Fibroblast of skin of right quadriceps (primary cell): ENCODE data around the gene TRIO.
A peak's percentile ranks its signal among the peaks of the same experiment; 100 is the strongest.

Experiments
- DNase-seq: peaks from one replicate; pipeline ENCODE4 v3.0.0-alpha.2; 2013

The TRIO gene

GRCh38 chr5:14212838-14213237 is 69.7 kb downstream of the TRIO start:
- no peak for DNase-seq

DNA sequence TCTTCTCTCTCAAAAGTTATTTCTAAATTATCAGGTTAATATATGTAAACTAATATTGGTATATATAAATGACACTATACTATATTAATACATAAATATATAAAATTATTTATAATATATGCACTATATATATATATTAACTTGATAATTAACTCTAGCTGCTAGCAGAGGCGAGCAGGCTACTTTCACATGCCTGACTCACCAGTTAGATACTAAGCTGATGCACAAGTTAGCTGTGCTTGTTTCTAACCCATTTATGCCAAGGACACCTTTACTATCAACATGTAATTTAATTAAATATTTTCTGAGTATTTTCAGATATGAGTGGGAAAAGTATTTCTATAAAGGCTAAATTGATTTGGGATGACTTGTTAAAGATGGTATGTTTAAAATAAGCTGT is 70.1 kb downstream of the TRIO start:
- no peak for DNase-seq

DNA sequence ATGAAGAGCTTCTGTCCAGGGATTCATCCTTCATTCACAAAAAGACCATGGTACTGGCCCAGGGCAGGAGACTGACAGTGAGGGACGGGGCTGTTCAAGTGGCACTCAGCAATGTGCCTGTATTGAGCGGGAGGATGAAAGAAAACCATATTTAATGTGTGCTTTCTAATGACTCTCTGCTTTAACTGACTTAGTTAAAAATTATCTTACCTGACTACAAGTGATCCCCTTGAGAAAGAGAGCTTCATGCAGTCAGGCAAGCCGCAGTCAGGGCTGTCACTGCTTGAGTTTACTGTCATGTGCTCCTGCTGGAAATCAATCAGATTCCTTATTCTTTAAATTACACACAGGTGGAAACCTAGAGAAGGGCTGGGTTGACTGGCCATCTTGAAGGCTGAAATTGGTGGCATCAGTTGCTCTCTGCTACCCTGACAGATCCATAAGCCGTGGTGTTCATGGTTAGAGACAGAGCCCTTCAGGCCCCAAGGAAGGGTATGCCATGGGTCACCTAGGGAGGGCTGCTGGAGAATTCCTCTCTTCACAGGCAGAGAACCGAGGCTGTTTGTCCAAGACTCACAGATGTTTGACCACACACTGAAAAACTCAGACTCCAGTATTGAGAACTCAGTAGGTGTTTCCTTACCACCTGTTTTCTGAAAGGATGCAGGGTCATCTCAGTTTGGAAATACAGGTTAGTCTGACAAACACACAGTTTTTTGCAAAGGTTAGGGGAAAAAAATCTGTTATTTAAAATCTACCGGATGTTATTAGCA is 70.9 kb downstream of the TRIO start:
- DNase-seq = no peak

GRCh38 chr5:14215901-14216300 is 72.8 kb downstream of the TRIO start:
- no peak for DNase-seq

GRCh38 chr5:14216372-14216771 is 73.2 kb downstream of the TRIO start:
- DNase-seq = peak; percentile 44

DNA sequence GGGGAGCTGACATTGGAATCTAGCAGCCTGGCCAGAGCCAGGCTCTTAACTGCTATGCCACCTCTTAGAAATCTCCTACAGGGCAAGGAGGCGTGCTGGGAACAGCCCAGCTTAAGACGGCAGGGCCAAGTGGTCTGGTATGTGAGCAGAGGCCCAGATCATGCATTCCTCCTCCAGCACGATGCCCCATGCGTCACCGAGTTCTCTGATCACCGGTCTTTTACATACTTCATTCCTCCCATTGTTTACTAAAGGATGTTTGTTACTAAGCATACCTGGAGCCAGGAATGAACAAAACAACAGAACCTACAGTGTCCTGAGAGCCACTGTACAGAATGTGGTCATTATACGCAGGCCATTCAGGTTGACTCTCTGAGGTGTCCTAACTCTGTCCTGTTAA is 73.8 kb downstream of the TRIO start:
- DNase-seq = no peak

- DNase-seq = no peak
Observed at GRCh38 chr5:14217587-14217986, 74.4 kb downstream of the TRIO start.

DNA sequence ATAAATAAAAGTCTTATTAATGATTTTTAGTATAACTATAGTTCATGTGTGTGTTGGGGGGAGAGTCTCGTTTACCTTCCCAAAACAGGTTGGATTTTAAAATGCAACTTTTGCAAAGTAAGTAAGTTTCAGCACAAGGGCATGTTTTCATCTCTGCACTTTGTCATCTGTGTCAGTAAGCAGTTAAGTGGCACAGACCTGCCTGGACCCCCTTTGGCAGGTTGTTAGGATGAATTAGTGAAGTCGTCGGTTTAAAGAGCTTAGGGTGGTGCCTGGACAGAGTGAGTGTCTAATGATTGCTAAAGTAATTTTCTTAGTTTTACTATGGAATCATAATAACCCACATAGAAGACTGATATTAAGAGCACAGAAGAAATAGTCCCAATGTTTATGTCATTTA is 74.9 kb downstream of the TRIO start:
- DNase-seq = no peak

- DNase-seq = no peak
Observed at GRCh38 chr5:14218480-14218879, 75.3 kb downstream of the TRIO start.

- no peak for DNase-seq
Observed at GRCh38 chr5:14218897-14219573, 75.9 kb downstream of the TRIO start.

DNA sequence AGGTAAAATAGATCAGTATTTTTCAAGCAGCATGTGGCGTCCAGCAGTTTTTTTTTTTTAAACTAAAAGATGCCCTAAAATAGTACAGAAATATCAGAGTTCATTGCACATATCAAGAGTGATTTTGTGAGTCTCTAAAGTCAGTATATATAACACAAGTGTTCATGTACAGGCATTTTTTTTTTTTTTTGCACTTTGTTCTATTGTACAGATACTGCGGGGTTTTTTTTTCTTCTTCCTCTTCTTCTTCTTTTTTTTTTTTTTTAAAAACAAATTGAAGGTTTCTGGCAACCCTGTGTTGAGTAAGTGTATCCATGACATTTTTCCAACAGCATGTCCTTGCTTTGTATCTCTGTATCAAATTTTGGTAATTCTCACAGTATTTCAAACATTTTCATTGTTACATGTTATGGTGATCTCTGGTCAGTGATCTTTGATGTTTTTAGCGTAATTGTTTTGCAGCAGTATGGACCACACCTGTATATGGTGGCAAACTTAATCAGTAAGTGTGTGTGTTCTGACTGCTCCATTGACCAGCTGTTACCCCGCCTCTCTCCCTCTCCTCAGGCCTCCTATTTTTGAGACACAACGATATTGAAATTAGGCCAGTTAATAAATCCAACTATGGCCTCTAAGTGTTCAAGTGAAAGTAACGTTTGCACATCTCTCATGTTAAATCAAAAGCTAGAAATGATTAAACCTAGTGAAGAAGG is 76.8 kb downstream of the TRIO start:
- DNase-seq = no peak

- DNase-seq = no peak
Observed at GRCh38 chr5:14220642-14221041, 77.5 kb downstream of the TRIO start.

DNA sequence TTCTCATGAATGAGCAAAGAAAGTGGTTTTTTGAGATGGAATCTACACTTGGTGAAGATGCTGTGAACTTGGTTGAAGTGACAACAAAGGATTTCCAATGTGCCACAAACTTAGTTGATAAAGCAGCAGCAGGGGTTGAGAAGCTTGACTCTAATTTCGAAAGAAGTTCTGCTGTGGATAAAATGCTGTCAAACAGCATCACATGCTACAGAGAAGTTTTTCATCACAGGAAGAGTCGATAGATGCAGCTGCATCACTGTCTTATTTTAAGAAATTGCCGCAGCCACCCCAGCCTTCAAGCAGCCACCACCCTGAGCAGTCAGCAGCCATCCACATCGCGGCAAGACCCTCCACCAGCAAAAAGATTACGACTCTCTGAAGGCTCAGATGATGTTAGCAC is 78.6 kb downstream of the TRIO start:
- no peak for DNase-seq

DNA sequence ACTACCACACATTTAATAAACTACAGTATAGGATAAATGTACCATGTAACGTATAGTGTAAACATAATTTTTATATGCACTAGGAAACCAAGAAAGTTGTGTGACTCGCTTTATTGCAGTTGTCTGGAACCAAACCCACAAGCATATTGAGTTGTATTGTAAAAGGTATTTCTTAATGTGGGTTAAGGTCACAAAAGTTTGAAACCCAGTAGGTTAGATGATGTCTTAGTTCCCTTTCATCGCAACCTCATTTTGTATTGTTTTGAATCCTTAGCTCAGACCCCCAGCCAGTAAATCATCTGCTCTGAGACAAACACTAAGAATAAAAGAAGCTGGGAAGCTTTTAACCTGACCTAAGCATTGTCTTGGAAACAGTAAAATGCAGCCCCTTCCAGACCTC is 79.1 kb downstream of the TRIO start:
- DNase-seq = no peak

DNA sequence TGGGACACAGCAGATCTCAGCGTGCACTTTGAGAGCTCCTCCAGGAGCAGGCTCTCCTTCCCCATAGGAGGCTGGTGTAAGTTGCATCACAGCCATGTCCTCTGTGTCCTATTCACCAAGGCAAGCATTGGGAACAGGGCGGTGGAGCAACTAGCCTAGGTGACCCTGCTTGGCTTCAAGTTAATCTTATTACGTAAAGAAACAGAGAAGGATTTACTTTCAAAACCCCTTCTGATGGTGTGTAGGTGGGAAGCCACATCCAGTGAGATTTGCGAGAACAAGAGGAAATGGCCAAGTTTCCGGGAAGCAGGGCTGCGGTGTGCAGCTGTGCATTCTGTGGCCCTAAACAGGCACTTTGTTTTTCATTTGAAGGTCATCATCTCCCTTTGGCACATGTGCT is 80.2 kb downstream of the TRIO start:
- no peak for DNase-seq

- DNase-seq = no peak
Observed at GRCh38 chr5:14225173-14225834, 82.2 kb downstream of the TRIO start.

DNA sequence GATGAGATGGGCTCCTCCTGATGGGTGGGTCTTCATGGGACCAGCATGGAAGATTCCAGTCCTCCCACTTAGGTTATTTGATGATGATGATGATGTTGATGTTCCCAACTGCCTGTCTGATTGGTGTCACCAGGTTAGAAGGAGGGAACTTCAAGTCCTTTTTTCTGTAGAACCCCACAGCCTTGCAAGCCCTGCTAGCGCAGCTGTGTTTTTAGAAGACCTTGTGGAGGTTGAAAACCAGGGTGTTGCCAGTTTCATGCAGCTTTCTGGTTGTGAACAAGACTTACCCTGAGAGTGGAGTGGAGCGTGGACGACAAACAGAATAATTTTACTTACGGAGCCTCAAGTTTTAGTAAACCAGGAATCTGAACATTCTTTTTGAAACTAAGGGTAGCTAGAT is 83.0 kb downstream of the TRIO start:
- no peak for DNase-seq

DNA sequence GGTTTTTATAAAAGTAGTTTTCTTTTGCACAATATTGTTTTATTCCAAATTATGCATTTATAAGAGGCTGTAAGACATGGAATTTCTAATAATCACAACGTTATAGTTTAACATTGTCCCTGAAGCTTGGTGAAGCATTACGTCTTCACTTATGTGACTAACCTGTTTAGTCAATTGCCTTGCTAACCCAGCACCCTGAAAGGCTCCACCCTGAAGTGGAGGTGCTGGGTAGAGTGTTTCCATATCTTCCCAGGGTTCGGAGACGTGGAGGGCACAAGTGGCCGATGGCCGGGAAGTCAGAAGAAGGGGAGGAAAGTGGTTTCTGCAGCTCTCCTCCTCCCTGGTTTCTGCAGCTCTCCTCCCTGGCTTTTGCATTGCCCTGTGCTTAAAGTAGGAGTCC is 83.4 kb downstream of the TRIO start:
- DNase-seq = no peak

DNA sequence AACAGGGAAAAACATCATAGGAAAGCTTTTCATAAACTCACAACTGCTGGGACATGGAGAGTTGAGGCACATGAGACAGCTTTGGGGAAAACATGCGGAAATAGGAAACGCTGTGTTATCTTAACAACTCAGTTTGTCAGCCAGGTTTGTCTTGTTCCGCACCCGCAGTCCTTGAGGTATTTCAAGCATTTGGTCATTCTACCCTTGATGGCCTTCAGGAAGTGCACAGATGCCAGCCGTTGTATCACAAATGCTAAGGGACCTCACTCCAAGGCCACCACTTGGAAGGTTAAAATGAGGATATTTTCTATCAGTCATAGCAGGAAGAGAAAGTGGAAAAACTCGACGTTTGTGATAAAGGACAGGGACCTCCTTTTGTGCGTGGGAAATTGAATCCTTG is 83.8 kb downstream of the TRIO start:
- no peak for DNase-seq

DNA sequence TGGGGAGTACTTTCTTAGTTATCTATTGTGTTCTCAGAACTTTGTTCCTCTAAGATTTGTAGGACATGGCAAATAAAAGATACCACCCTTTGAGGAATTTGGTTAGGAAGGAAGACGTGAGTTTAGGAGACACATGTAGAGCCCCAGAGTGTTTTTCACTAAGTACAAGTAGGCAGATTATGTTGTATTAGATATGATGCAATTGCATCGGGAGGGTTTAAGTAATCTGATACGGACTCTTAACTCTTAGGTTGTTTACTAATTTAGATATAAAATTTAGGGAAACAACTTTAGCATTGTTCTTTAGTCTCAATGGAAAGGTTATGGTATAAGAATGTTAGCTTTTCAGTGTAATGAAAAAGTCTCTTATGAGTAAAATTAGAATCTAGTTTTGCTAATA is 84.4 kb downstream of the TRIO start:
- no peak for DNase-seq

DNA sequence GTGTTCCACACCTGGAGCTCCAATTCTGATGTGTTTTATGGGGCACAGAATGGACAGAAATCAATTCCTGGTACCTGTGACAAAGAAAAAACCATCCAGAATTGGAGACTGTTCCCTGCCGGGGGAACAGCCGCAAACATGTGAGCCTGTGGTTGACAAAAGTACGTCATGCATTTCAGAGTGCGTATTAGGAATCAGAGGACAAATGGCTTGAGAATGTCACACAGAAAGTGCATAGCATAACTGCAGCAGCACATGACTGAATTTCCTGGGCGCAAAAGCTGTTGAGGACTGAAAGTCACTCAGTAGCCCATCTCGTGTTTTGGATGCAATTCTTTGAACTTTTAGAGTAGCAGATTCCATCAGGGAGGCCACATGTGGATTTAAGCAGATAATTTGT is 85.1 kb downstream of the TRIO start:
- DNase-seq = peak; percentile 82

DNA sequence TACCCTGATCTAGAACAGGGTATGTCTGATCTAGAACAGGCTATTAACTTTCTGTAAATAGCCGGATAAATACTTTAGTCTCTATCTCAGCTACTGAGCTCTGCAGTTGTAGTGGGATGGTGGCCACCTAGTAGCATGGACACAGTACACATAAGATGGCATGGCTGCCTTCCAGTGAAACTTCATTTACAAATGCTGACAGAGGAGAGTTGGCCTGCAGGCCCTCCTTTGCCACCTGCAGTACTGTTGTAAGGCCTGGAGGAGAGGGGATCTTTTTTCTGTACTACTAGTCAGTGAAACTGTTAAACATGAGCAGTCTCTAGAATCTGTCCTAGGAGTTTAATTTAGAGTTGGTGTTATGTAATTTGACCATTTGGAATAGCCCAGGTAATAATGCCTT is 86.0 kb downstream of the TRIO start:
- DNase-seq = no peak

- DNase-seq = no peak
Observed at GRCh38 chr5:14229734-14230133, 86.6 kb downstream of the TRIO start.

DNA sequence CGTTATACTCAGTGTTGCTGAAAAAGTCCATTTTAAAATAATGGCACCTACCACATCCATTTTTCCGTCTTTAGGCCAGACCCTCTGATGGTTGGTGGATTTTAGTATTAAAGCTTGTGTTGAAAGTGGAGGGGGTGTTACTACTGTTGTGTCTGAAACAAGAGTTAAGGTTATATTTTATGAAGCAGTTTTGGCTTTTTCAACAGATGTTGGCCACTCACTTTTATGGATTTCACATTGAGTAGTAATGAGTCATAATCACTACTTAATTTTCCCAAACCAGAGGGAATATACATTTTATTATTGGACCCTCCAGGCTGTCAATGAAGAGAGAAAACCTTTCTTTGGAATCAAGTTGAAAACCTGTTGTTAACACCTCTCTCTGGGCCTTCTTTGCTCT is 88.0 kb downstream of the TRIO start:
- DNase-seq = peak; percentile 72
